GM23248 (cell line): ENCODE measurements around the gene IQCN.

Experiments used
- EZH2 ChIP-seq: fragments of 200-600 bp; sonication (generic); IDR thresholded peaks from 2 replicates; pipeline ENCODE4 v1.6.1; 2018; ENCODE audit warnings: antibody characterized with exemption, mild to moderate bottlenecking; ENCODE audit not compliant: insufficient read depth, poor library complexity, severe bottlenecking
- EZH2phosphoT487 ChIP-seq: fragments of 200-600 bp; sonication (generic); IDR thresholded peaks from 2 replicates; pipeline ENCODE4 v1.6.1; 2018; ENCODE audit warnings: antibody characterized with exemption, moderate library complexity, mild to moderate bottlenecking, low read depth; ENCODE audit not compliant: insufficient read depth

- TF ChIP-seq EZH2 (no peak), EZH2phosphoT487 (no peak)
Measured at GRCh38 chr19:18270326-18270725, 3.9 kb downstream of the IQCN start.
